ENCODE data around the gene CFAP210.
A peak's percentile ranks its signal among the peaks of the same experiment; 100 is the strongest.

CFAP210 gene

DNA sequence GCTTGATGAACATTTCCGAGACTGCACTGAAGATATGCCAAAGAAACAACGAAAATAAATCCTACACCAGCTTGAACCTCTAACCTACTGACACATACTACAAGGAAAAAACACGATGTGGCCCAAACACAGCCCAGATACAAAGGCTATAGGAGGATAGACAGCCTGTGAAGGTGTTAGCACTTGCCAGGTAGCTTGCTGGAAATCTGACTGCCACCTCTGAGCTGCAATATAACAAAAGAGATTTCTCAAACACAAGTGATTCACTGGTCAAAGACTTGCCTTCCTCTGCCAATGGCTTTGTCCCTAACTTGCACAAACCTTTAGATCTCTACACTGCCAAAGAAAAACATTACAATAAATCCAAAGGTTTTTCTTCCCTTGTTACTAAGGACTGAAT is 21.1 kb downstream of the CFAP210 start:
- DNase-seq (ENCODE audit: low read depth), result no peak

DNA sequence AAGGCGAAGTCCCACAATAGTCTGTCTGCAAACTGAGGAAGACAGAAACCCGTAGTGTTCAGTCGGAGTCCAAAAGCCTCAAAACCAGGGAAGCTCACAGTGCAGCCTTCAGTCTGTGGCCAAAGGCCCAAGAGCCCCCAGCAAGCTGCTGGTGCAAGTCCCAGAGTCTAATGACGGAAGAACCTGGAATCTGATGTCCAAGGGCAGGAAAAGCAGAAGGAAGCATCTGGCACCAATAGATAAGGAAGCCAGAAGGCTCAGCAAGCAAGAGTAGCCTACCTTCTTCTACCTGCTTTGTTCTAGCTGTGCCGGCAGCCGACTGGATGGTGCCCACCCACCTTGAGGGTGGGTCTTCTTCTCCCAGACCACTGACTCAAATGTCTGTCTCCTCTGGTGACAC is 21.8 kb downstream of the CFAP210 start:
- DNase-seq (ENCODE audit: low read depth), result no peak

GRCh38 chr2:169670937-169671336 is 23.3 kb downstream of the CFAP210 start:
- no peak for DNase-seq (ENCODE audit: low read depth)

DNA sequence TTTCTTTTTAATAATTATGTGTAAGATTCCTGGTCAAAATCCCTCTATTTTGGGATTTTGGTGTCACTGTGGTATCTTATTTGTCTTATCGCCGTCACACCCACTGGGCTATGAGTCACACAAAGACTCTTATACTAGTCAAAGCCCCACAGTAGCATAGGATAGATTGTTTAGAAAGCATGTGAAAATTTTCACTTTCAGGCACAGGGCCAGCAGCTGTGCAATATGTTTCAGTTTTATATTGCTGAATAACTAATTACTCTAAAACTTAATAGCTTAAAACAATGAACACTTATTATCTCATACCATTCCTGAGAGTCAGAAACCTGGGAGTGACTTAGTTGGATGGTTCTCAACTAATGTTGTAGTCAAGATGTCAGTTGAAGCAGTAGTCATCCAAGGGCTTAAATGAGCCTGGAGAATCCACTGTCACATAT is 24.0 kb downstream of the CFAP210 start:
- DNase-seq (ENCODE audit: low read depth), result no peak

DNA sequence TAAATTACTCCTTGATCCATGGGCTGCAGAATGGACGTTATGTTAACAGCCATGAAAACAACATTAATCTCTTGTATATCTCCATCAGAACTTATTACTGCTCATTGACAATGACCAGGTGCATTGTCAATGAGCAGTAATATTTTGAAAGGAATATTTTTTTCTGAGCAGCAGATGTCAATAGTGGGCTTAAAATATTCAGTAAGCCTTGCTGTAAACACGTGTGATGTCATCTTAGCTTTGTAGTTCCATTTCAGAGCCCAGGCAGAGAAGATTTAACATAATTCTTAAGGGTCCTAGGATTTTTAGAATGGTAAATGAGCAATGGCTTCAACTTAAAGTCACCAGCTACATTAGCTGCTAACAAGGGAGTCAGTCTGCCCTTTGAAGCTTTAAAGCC is 26.6 kb downstream of the CFAP210 start:
- no peak for DNase-seq (ENCODE audit: low read depth)

- DNase-seq (ENCODE audit: low read depth), result no peak
Observed at GRCh38 chr2:169664978-169665930, 29.0 kb downstream of the CFAP210 start.

GRCh38 chr2:169664600-169664977 is 29.6 kb downstream of the CFAP210 start:
- DNase-seq (ENCODE audit: low read depth), result no peak

GRCh38 chr2:169663247-169663646 is 31.0 kb downstream of the CFAP210 start:
- no peak for DNase-seq (ENCODE audit: low read depth)

DNA sequence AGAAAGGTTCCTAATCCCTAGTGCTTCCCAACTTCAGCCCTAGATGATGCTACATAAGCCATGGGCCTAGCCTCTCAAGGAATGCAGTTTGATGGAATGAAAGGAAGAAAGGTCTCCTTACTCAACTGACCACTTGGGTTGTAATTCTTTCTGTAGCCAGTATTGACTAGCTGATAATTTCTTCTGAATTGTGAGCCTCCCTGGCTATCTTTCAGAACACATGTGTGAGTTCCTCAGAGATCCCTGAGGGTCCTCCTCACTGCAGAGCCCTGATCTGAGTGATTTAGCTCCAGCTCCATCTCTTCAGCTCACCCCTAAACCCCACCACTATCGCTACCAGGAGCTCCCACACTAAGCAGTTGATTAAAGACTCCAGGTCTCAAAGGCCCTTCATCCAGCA is 31.5 kb downstream of the CFAP210 start:
- DNase-seq (ENCODE audit: low read depth), result no peak

GRCh38 chr2:169661265-169661664 is 32.9 kb downstream of the CFAP210 start:
- no peak for DNase-seq (ENCODE audit: low read depth)

DNA sequence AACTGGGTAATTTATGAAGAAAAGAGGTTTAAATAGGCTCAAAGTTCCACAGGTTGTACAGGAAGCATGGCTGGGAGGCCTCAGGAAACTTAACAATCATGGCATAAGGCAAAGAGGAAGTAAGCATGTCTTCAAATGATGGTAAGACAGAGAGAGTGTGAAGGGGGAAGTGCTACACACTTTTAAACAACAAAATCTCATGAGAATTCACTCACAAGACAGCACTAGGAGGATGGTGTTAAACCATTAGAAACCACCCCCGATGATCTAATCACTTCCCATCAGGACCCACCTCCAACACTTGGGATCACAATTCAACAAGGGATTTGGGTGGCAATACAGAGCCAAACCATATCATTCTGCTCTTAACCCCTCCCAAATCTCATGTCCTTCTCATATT is 34.9 kb downstream of the CFAP210 start:
- DNase-seq (ENCODE audit: low read depth), result no peak

DNA sequence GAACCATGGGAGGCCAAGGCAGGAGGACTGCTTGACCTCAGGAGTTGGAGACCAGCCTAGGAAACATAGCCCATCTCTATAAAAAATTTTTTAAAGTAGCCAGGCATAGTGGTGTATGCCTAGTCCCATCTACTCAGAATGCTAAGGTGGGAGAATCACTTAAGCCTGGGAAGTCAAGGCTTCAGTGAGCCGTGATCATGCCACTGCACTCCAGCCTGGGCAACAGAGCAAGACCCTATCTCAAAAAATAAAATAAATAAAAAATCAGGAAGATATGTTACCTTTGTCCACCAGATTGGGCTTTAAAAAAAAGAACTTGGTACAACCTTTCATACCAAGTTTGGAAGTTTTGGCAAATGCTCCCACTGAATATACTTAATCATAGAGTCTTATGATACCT is 35.3 kb downstream of the CFAP210 start:
- DNase-seq (ENCODE audit: low read depth), result no peak

DNA sequence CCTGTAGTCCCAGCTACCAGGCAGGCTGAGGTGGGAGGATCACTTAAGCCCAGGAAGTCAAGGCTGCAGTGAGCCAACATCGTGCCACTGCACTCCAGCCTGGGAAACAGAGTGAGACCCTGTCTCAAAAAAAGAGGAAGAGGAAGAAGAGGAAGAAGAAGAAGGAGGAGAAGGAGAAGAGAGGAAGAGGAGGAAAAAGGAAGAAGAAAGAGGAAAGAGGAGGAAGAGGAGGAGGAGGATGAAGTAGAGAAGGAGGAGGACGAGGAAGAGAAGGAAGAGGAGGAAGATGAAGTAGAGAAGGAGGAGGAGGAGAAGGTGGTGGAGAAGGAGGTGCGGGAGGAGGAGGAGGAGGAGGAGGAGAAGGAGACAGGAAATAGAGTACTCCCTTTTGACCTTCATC is 38.0 kb downstream of the CFAP210 start:
- DNase-seq (ENCODE audit: low read depth), result no peak

GRCh38 chr2:169653636-169654035 is 40.6 kb downstream of the CFAP210 start:
- DNase-seq (ENCODE audit: low read depth), result no peak

- DNase-seq (ENCODE audit: low read depth), result no peak
Observed at GRCh38 chr2:169649278-169649677, 44.9 kb downstream of the CFAP210 start.

- no peak for DNase-seq (ENCODE audit: low read depth)
Observed at GRCh38 chr2:169647496-169647895, 46.7 kb downstream of the CFAP210 start.

DNA sequence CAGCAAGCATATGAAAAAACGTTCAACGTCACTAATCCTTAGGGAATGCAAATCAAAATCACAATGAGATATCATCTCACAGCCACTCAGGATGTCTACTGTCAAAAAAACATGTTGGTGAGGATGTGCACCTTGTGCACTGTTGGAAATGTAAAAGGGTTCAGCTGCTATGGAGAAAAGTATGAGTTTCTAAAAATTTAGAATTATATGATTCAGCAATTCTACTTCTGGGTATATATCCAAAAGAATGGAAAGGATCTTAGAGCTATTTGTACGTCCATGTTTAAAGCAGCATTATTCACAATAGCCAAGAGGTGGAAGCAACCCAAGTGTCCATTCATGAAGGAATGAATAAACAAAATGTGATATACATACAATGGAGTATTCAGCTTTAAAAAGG is 50.0 kb downstream of the CFAP210 start:
- DNase-seq (ENCODE audit: low read depth), result no peak

DNA sequence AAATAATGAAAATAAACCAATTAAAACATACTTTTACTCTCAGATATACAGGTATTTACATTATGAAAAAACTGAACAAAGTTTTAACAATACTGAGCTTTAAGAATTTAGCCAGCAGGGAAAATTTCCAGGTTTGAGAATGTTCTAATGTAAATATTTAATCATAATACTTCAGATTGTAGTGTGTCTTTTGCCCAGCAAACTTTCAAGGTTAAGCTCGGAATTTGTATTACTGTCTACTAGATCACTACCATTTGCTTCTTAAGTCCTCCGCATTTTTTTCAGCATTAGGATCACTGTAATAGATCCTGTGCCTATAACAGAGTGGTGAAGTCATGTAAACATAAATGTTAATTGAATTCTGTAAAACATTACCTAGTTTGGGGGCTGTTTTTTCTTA is 52.7 kb downstream of the CFAP210 start:
- DNase-seq (ENCODE audit: low read depth), result no peak

GRCh38 chr2:169640104-169640503 is 54.1 kb downstream of the CFAP210 start:
- no peak for DNase-seq (ENCODE audit: low read depth)

- peak; percentile 65 for DNase-seq (ENCODE audit: low read depth)
Observed at GRCh38 chr2:169637620-169638019, 56.6 kb downstream of the CFAP210 start.

DNA sequence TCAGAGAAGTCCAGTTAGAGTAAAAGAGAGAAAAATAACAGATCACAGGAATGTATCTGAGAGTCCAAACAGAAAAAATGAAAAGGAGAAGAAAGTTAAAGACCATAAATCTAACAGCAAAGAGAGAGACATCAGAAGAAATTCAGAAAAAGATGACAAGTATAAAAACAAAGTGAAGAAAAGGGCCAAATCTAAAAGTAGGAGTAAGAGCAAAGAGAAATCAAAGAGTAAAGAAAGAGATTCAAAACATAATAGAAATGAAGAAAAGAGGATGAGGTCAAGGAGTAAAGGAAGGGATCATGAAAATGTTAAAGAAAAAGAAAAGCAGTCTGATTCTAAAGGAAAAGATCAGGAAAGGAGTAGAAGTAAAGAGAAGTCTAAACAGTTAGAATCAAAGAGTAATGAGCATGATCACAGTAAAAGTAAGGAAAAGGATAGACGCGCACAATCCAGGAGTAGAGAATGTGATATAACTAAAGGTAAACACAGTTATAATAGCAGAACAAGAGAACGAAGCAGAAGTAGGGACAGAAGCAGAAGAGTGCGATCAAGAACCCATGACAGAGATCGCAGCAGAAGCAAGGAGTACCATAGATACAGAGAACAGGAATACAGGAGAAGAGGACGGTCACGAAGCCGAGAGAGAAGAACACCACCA is 57.6 kb downstream of the CFAP210 start:
- DNase-seq (ENCODE audit: low read depth), result no peak

- no peak for DNase-seq (ENCODE audit: low read depth)
Observed at GRCh38 chr2:169625781-169626180, 68.4 kb downstream of the CFAP210 start.

DNA sequence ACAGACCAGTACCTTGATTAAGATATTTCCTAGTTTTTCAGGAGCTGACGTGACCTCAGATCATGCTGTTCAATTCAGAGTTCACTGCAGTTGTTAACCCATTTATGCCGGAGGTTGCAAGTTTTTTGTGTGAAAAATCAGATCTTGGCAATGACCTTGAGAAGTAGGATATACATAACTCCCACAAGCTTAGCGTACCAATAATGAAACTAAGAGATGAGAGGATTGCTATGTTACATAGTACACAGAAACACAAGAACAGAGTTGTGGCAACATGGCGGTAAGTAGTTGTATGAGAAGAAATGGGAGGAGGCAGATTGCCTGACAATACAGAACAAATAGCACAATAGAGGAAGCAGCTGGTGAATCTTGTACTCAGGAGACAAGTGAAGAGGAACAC is 71.0 kb downstream of the CFAP210 start:
- DNase-seq (ENCODE audit: low read depth), result no peak

GRCh38 chr2:169620509-169620908 is 73.7 kb downstream of the CFAP210 start:
- DNase-seq (ENCODE audit: low read depth), result no peak

All from fibroblast of the conjunctiva (primary cell).